Activated T-helper 1 cell treated with anti-CD3 and anti-CD28 coated beads, Interleukin-12 subunit alpha, Interleukin-12 subunit beta, Interleukin-2, Interleukin-4 antibody, amounts not matched to agents 30 ng/mL and 10 ng/mL and 1 ng/mL, durations not matched to agents 14 hours and 24 hours and 36 hours (primary cell): ENCODE measurements around the gene GRID1. TPM values are rescaled to one million over a fixed set of nuclear protein-coding genes. Genes with fewer than 3 reads are reported as not detected.

Experiments
- DNase-seq: peaks from one replicate; pipeline ENCODE4 v3.0.0; 2021; ENCODE audit warnings: low spot score
- H3K27ac Mint-ChIP-seq: one replicate; pipeline ENCODE4 v1.8.0; 2021; ENCODE audit warnings: mild to moderate bottlenecking, mixed read lengths
- H3K27me3 Mint-ChIP-seq: one replicate; pipeline ENCODE4 v1.8.0; 2022; ENCODE audit warnings: mild to moderate bottlenecking, moderate library complexity, mixed read lengths; ENCODE audit not compliant: insufficient read depth
- H3K36me3 Mint-ChIP-seq: one replicate; pipeline ENCODE4 v1.8.0; 2021; ENCODE audit warnings: low read depth, mixed read lengths
- H3K4me1 Mint-ChIP-seq: one replicate; pipeline ENCODE4 v1.8.0; 2021; ENCODE audit warnings: low read depth, mixed read lengths
- H3K4me3 Mint-ChIP-seq: one replicate; pipeline ENCODE4 v1.8.0; 2021; ENCODE audit warnings: mild to moderate bottlenecking, moderate library complexity, mixed read lengths
- H3K9me3 Mint-ChIP-seq: one replicate; pipeline ENCODE4 v1.8.0; 2021; ENCODE audit warnings: mixed read lengths
- intact Hi-C: fragments of 100-400 bp; cut with micrococcal nuclease; formaldehyde crosslinking; loops from one replicate; pipeline ENCODE4 v1.15.1; 2024
- total RNA-seq: library from RNA; stranded (reverse); gene quantifications from 2 replicates; pipeline ENCODE4 v1.2.3, GENCODE V29; 2022

GRID1 gene
- total RNA-seq, 1 donor from 2014 or later = not detected

DNA sequence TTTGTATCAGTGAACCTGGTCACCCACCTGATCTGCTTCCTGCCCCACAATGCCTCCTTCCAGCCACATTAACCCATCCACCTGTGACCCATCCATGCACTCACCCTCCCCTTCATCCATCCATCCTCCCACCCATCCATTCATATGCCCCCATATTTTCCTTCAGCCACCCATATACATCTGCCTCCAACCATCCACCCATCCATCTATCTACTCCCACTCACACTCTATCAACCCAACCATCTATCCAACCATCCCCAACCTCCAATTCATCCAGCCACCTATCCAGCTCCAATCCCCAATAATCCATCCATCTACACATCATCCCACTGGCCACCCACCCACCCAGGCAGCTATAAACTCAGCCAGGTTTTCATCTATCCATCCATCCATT lies 51.0 kb downstream of the GRID1 start:
- no peak overlapping the region for H3K4me3 Mint-ChIP-seq
- intact Hi-C loops = no loop called here
- H3K27ac Mint-ChIP-seq = no peak overlapping the region
- DNase-seq = no peak
- no peaks in the 10 kb centered on the region for H3K36me3 Mint-ChIP-seq
- no peaks in the 10 kb centered on the region for H3K27me3 Mint-ChIP-seq
- H3K9me3 Mint-ChIP-seq = no peaks in the 10 kb centered on the region
- no peaks in the 10 kb centered on the region for H3K4me1 Mint-ChIP-seq

DNA sequence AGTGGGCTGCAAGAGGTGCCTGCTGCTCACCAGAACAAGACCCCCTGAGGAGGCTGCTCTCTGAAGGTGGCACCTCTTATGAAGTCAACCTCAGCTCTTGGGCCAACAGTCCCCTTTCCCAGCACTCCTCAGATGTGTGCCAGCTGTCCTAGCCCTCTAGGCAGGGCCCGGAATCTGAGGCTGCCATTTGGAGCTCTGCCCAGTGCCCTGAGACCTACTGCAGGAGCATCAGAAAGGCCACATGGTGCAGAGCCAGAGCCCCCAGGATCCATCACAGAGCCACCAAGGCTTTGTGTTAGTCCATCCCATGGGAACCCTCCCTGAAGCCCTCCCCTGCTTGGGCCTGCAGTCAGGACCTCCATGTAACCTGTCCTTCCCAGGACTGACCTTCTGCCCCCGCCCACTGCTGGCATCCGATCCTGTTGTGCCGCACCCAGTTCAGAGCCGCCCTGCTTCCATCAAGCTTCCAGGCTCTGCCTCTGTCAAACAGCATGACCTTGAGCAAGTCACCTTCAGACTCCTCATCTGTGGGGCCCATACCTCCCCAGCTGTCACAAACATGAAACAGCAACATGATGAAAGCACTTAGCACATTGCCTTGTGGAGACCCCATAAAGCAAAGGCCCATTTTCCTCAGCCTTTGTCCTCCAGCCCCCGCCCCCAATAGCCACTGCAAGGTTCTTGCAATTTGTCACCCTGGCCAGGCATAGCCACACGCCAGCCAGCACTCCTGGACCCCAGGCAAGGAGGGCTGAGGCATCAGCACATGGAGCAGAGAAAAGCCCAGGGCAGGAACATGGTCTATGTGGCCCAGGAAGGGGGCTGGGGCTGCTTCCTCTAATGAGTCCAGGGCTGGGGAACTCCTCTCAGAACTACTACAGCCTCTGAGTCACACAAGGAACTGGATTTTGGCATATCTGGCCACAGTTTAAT lies 51.7 kb downstream of the GRID1 start:
- intact Hi-C loops = no loop called here
- Mint-ChIP-seq H3K27me3 (no peaks in the 10 kb centered on the region), H3K27ac (no peak overlapping the region), H3K4me3 (no peak overlapping the region), H3K4me1 (no peaks in the 10 kb centered on the region), H3K36me3 (no peaks in the 10 kb centered on the region), H3K9me3 (no peaks in the 10 kb centered on the region)
- no peak for DNase-seq

- H3K36me3 Mint-ChIP-seq = no peaks in the 10 kb centered on the region
- H3K4me3 Mint-ChIP-seq = no peak overlapping the region
- intact Hi-C loops = no loop called here
- no peaks in the 10 kb centered on the region for H3K27me3 Mint-ChIP-seq
- no peaks in the 10 kb centered on the region for H3K4me1 Mint-ChIP-seq
- H3K9me3 Mint-ChIP-seq = no peaks in the 10 kb centered on the region
- no peak overlapping the region for H3K27ac Mint-ChIP-seq
- DNase-seq = no peak
These were observed 53.0 kb downstream of the GRID1 start for GRCh38 chr10:86313621-86314041.

- Mint-ChIP-seq H3K36me3 (no peaks in the 10 kb centered on the region), H3K9me3 (no peaks in the 10 kb centered on the region), H3K4me1 (no peaks in the 10 kb centered on the region), H3K27ac (no peak overlapping the region), H3K4me3 (no peak overlapping the region), H3K27me3 (no peaks in the 10 kb centered on the region)
- no peak for DNase-seq
- intact Hi-C loops = no loop called here
These were observed 53.8 kb downstream of the GRID1 start for GRCh38 chr10:86312701-86313270.

DNA sequence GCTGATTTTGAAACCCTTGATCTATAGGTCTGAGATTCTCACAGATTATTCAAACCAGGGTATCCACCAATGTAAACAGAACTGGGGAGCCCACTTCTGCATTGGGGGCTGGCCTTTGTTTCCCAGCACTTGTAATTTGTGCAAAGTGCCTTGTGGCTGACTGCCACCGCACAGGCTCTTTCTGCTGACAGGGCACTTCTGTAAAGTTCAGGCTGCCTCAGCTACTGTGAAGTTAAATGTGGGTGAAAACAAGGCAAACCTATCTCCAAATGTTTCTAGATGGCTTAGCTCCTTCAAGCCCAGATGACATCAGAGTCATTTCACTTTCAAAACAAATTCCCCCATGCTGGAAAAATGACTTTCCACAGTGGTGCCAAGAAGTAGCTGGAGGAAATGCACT lies 54.7 kb downstream of the GRID1 start:
- no peaks in the 10 kb centered on the region for H3K9me3 Mint-ChIP-seq
- H3K36me3 Mint-ChIP-seq = no peaks in the 10 kb centered on the region
- no peak for DNase-seq
- no peak overlapping the region for H3K4me3 Mint-ChIP-seq
- intact Hi-C loops = no loop called here
- H3K4me1 Mint-ChIP-seq = no peaks in the 10 kb centered on the region
- no peaks in the 10 kb centered on the region for H3K27me3 Mint-ChIP-seq
- H3K27ac Mint-ChIP-seq = no peak overlapping the region

DNA sequence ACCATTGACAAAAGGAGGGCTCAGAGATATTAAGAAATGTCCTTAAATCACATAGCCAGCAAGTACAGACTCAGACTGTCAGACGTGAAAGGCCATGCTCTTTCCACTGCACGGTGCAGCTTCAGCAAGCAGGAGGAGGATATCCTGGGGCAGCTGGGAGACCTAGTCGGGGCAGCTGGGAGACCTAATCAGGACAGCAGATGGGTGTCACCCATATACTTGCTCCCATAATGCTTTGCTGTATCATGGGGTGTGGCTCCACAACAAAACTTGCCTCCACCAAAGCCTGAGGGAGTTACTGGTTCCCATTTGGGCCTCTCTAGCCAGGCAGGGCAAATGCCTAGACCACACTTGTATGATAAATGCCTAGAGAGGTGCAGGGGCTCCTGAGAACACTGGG lies 55.4 kb downstream of the GRID1 start:
- Mint-ChIP-seq H3K36me3 (no peaks in the 10 kb centered on the region), H3K27me3 (no peaks in the 10 kb centered on the region), H3K27ac (no peak overlapping the region), H3K4me3 (no peak overlapping the region), H3K9me3 (no peaks in the 10 kb centered on the region), H3K4me1 (no peaks in the 10 kb centered on the region)
- no peak for DNase-seq
- intact Hi-C loops = no loop called here

DNA sequence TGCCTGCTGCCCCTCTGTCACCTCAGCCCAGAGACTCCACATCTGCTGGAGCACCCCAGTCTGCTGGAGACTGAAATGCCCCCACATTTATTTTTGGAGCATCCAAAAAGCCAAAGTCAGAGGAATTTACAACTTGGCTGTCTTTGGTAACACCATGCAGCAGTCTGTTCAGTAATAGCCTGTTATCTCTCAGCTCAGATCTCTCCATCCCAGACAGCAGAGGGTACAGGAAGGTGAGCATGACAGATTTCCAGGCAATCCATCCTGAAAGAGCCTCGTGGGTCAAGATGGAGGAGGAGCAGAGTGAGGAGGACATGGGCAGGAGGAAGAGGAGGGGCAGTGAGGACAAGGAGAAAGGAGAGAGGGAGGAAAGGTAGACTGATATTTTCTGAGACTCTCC lies 55.9 kb downstream of the GRID1 start:
- Mint-ChIP-seq H3K4me3 (no peak overlapping the region), H3K27me3 (no peaks in the 10 kb centered on the region), H3K4me1 (no peaks in the 10 kb centered on the region), H3K36me3 (no peaks in the 10 kb centered on the region), H3K27ac (no peak overlapping the region), H3K9me3 (no peaks in the 10 kb centered on the region)
- no peak for DNase-seq
- intact Hi-C loops = no loop called here

GRCh38 chr10:86310291-86310690 lies 56.3 kb downstream of the GRID1 start:
- no peaks in the 10 kb centered on the region for H3K9me3 Mint-ChIP-seq
- no peaks in the 10 kb centered on the region for H3K36me3 Mint-ChIP-seq
- H3K4me1 Mint-ChIP-seq = no peaks in the 10 kb centered on the region
- intact Hi-C loops = no loop called here
- no peak overlapping the region for H3K27ac Mint-ChIP-seq
- DNase-seq = no peak
- H3K27me3 Mint-ChIP-seq = no peaks in the 10 kb centered on the region
- H3K4me3 Mint-ChIP-seq = no peak overlapping the region

DNA sequence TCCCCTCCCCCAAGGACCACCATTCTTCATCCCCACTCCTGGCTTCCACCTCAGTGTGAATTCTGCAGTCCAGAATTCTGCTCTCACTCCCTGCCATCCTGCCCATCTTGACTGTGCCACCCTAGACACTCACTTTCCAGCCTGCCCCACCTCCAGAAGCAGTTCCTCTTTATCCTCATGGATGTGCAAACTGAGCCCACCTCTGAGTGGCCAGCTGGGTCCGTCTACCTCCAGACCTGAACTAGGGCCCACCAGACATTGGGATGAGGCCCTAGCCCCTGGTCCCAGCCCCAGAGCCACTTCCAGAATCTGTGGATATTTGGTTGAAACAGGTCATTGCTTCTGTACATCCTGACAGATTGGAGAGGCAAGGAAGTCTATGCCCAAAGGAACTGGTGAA lies 58.5 kb downstream of the GRID1 start:
- no peaks in the 10 kb centered on the region for H3K27me3 Mint-ChIP-seq
- H3K4me1 Mint-ChIP-seq = no peaks in the 10 kb centered on the region
- H3K36me3 Mint-ChIP-seq = no peaks in the 10 kb centered on the region
- intact Hi-C loops = no loop called here
- H3K4me3 Mint-ChIP-seq = no peak overlapping the region
- H3K27ac Mint-ChIP-seq = no peak overlapping the region
- no peaks in the 10 kb centered on the region for H3K9me3 Mint-ChIP-seq
- DNase-seq = no peak

- Mint-ChIP-seq H3K4me1 (no peaks in the 10 kb centered on the region), H3K4me3 (no peak overlapping the region), H3K27me3 (no peaks in the 10 kb centered on the region), H3K9me3 (no peaks in the 10 kb centered on the region), H3K27ac (no peak overlapping the region), H3K36me3 (no peaks in the 10 kb centered on the region)
- intact Hi-C loops = no loop called here
- no peak for DNase-seq
These were observed 59.8 kb downstream of the GRID1 start for GRCh38 chr10:86306628-86307278.

DNA sequence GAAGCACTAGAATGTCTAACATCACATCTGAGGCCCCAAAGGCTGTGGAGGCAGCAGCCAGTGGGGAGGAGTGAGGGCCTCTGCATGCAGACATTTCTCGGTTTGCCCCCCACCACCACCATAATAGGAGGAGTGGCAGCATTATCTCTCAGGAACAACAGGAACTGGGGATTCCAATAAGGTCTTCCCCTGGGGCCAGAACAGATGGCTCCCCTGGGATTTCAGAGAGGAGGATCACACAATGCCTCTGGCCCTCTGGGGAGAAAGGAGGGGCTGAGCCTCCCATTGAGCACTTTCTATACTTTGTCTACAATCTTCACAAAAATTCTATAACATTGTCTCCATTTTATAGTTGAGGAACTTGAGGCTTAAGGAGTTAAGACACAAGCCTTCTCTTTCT lies 61.1 kb downstream of the GRID1 start:
- intact Hi-C loops = no loop called here
- DNase-seq = no peak
- Mint-ChIP-seq H3K9me3 (no peaks in the 10 kb centered on the region), H3K27me3 (no peaks in the 10 kb centered on the region), H3K36me3 (no peaks in the 10 kb centered on the region), H3K4me1 (no peaks in the 10 kb centered on the region), H3K4me3 (no peak overlapping the region), H3K27ac (no peak overlapping the region)

DNA sequence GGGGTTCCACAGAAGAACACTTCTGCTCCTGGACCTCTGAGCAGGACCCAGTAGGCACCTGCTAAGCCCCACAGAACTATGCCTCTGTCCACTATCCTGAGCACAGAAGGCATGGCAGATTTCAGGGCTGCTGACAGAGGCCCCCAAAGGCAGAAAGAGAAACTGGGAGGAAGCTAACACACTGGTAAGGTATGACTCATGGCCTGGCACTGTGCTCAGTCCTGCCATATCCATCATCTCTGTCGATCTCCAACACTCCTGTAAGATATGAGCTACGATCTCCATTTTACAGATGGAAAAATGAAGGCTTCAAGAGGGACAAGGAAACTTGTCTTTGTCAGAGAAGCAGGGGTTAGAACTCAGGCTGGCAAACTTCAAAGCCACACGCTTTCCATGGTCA lies 62.2 kb downstream of the GRID1 start:
- DNase-seq = no peak
- no peaks in the 10 kb centered on the region for H3K27me3 Mint-ChIP-seq
- no peak overlapping the region for H3K4me3 Mint-ChIP-seq
- intact Hi-C loops = no loop called here
- no peaks in the 10 kb centered on the region for H3K36me3 Mint-ChIP-seq
- H3K27ac Mint-ChIP-seq = no peak overlapping the region
- H3K9me3 Mint-ChIP-seq = no peaks in the 10 kb centered on the region
- H3K4me1 Mint-ChIP-seq = no peaks in the 10 kb centered on the region

DNA sequence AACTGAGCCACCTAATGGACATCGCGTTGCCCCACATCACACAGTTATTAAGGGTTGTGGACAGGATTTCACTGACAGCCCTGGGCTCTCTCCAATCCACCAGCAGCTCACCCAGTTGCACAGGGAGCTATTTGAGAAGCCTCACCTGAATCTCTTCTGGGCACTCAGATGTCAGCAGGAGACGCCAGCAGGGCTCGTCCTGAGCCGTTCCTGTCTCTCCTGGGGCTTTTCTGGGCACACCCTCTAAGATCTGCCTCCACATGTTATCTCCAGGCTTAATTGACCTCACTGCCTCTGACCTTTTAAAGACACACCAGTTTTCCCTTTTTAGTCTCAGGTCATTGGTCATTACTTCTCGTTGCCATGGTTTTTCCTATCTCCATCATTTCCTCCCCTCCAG lies 63.0 kb downstream of the GRID1 start:
- no peaks in the 10 kb centered on the region for H3K36me3 Mint-ChIP-seq
- intact Hi-C loops = no loop called here

More for the DNA sequence above, 63.0 kb downstream of the GRID1 start:
- no peaks in the 10 kb centered on the region for H3K9me3 Mint-ChIP-seq
- H3K27ac Mint-ChIP-seq = no peak overlapping the region
- H3K27me3 Mint-ChIP-seq = no peaks in the 10 kb centered on the region
- no peaks in the 10 kb centered on the region for H3K4me1 Mint-ChIP-seq
- DNase-seq = no peak
- H3K4me3 Mint-ChIP-seq = no peak overlapping the region
